ENCODE results near the gene TMEM106C. TPM values are rescaled to one million over a fixed set of nuclear protein-coding genes. Genes with fewer than 3 reads are reported as not detected.

TMEM106C gene
- total and polyA plus RNA-seq, 12 donors, result 24.6 to 119 (median 52.0) TPM

- Histone ChIP-seq H3K9me3 (replicated peaks in 1 of 3) (no peaks in the 10 kb centered on the region), H3K27me3 (no peaks in the 10 kb centered on the region), H3K36me3 (replicated peaks in 1 of 2) (no peaks in the 10 kb centered on the region), H3K4me3 (no peak overlapping the region), H3K4me1 (replicated peaks in 1 of 2) (no peaks in the 10 kb centered on the region), H3K27ac (no peak overlapping the region)
- intact Hi-C loops (cut with DNase I), result loop anchor here (10.0 kb wide), 2 partner anchors 200 to 230 kb away; no protein-coding TSS in a partner anchor
- no peak for DNase-seq
- WGBS, 4 donors, result 80 to 93% (median 86%) methylated on average over 6 of the region's 6 CpGs
- TF ChIP-seq CTCF (IDR thresholded peaks at IDR 0.05) (no peak), POLR2A (IDR thresholded peaks at IDR 0.05) (no peak)
Observed at GRCh38 chr12:47944685-47945340, 18.6 kb upstream of the TMEM106C start.

GRCh38 chr12:47945341-47945728, 18.1 kb upstream of the TMEM106C start:
- TF ChIP-seq POLR2A (IDR thresholded peaks at IDR 0.05) (no peak), CTCF (IDR thresholded peaks at IDR 0.05) (no peak)
- H3K4me1 ChIP-seq (replicated peaks in 1 of 2), result no peaks in the 10 kb centered on the region
- no peaks in the 10 kb centered on the region for H3K9me3 ChIP-seq (replicated peaks in 1 of 3)
- WGBS, 4 donors, result 53 to 62% (median 54%) methylated on average over 1 of the region's 1 CpG
- no peaks in the 10 kb centered on the region for H3K27me3 ChIP-seq
- DNase-seq, result no peak
- no peak overlapping the region for H3K27ac ChIP-seq
- no peaks in the 10 kb centered on the region for H3K36me3 ChIP-seq (replicated peaks in 1 of 2)
- H3K4me3 ChIP-seq, result no peak overlapping the region
- intact Hi-C loops (cut with DNase I), result loop anchor here (10.0 kb wide), 2 partner anchors 201 to 231 kb away; no protein-coding TSS in a partner anchor

- H3K27ac ChIP-seq, result no peak overlapping the region
- no peak overlapping the region for H3K4me3 ChIP-seq
- intact Hi-C loops (cut with DNase I), result loop anchor here (10.0 kb wide), 2 partner anchors 202 to 232 kb away; no protein-coding TSS in a partner anchor
- WGBS, 4 donors, result 68 to 74% (median 70%) methylated on average over 22 to 27 of the region's 27 CpGs
- H3K36me3 ChIP-seq (replicated peaks in 1 of 2), result no peaks in the 10 kb centered on the region
- H3K27me3 ChIP-seq, result no peaks in the 10 kb centered on the region
- no peak for DNase-seq
- no peaks in the 10 kb centered on the region for H3K9me3 ChIP-seq (replicated peaks in 1 of 3)
- TF ChIP-seq POLR2A (IDR thresholded peaks at IDR 0.05), result no peak
- TF ChIP-seq CTCF (IDR thresholded peaks at IDR 0.05), result no peak
- H3K4me1 ChIP-seq (replicated peaks in 1 of 2), result no peaks in the 10 kb centered on the region
Observed at GRCh38 chr12:47946413-47947323, 16.7 kb upstream of the TMEM106C start.

- intact Hi-C loops (cut with DNase I), result loop anchor here (10.0 kb wide), 2 partner anchors 203 to 233 kb away; no protein-coding TSS in a partner anchor
- Histone ChIP-seq H3K4me1 (replicated peaks in 1 of 2) (no peaks in the 10 kb centered on the region), H3K27me3 (no peaks in the 10 kb centered on the region), H3K4me3 (no peak overlapping the region), H3K9me3 (replicated peaks in 1 of 3) (no peaks in the 10 kb centered on the region), H3K36me3 (replicated peaks in 1 of 2) (no peaks in the 10 kb centered on the region), H3K27ac (no peak overlapping the region)
- DNase-seq, result no peak
- TF ChIP-seq POLR2A (IDR thresholded peaks at IDR 0.05) (no peak), CTCF (IDR thresholded peaks at IDR 0.05) (no peak)
- WGBS, 4 donors, result 69 to 91% (median 81%) methylated on average over 6 to 12 of the region's 12 CpGs
Observed at GRCh38 chr12:47947341-47947740, 16.1 kb upstream of the TMEM106C start.

All from adrenal gland (tissue), 12 donors.